CD4-positive, alpha-beta T cell (primary cell): ENCODE results near the gene RPN1. TPM values are rescaled to one million over a fixed set of nuclear protein-coding genes. Genes with fewer than 3 reads are reported as not detected.

Experiments used
- ATAC-seq: fragments of 200-7000 bp; cut with Tn5 transposase; one replicate; pipeline ENCODE4 v1.10.0; 2022; ENCODE audit warnings: mild to moderate bottlenecking; ENCODE audit not compliant: poor library complexity
- CTCF ChIA-PET: fragments of 350-600 bp; sonication (Branson Sonifier 250); formaldehyde crosslinking; loops from one replicate; lab custom pipeline; 2021; ENCODE audit warnings: antibody characterized with exemption, inconsistent platforms; lab: Charles Lee
- POLR2A ChIA-PET: fragments of 350-600 bp; sonication (Branson Sonifier 250); formaldehyde crosslinking; loops from one replicate; lab custom pipeline; 2021; ENCODE audit warnings: antibody characterized with exemption, inconsistent platforms; lab: Charles Lee
- DNase-seq, 14 experiments: peaks; one replicate each; pipeline ENCODE4 v3.0.0-alpha.2; 2013 to 2020; ENCODE audit warnings: mixed read lengths in 2 of 14
- H3K27ac ChIP-seq, 2 donors: one replicate each; pipeline versions ENCODE4 v1.5.1 to v1.7.0; 2013; ENCODE audit warnings: low read length in 2 of 2, low read depth in 1 of 2, mild to moderate bottlenecking in 1 of 2
- H3K27me3 ChIP-seq, 2 experiments: 1 replicate in 1 of 2; 2 replicates in 1 of 2; pipeline versions ENCODE4 v1.6.1 to v1.7.0; 2013; ENCODE audit warnings: low read length in 2 of 2, control low read depth in 1 of 2, mild to moderate bottlenecking in 1 of 2, moderate library complexity in 1 of 2; ENCODE audit not compliant: insufficient read depth in 2 of 2, control insufficient read depth in 1 of 2
- H3K36me3 ChIP-seq: one replicate; pipeline ENCODE4 v1.6.1; 2013; ENCODE audit warnings: low read length, control low read depth; ENCODE audit not compliant: insufficient read depth
- H3K4me1 ChIP-seq: one replicate; pipeline ENCODE4 v1.6.1; 2013; ENCODE audit warnings: low read length, control low read depth; ENCODE audit not compliant: insufficient read depth
- H3K4me3 ChIP-seq: one replicate; pipeline ENCODE4 v1.5.1; 2013; ENCODE audit warnings: mild to moderate bottlenecking, low read length, moderate library complexity
- H3K9me3 ChIP-seq, 2 experiments: 1 replicate in 1 of 2; 2 replicates in 1 of 2; pipeline versions ENCODE4 v1.6.1 to v1.7.0; 2013; ENCODE audit warnings: low read length in 2 of 2, mild to moderate bottlenecking in 2 of 2, control low read depth in 1 of 2, moderate library complexity in 1 of 2; ENCODE audit not compliant: control insufficient read depth in 1 of 2, insufficient read depth in 1 of 2
- H3K27ac Mint-ChIP-seq: one replicate; pipeline ENCODE4 v1.8.0; 2020; ENCODE audit warnings: mixed read lengths
- H3K27me3 Mint-ChIP-seq: one replicate; pipeline ENCODE4 v1.8.0; 2021; ENCODE audit warnings: mixed read lengths
- H3K36me3 Mint-ChIP-seq: one replicate; pipeline ENCODE4 v1.8.0; 2021; ENCODE audit warnings: low read depth, mixed read lengths
- H3K4me1 Mint-ChIP-seq: one replicate; pipeline ENCODE4 v1.8.0; 2021; ENCODE audit warnings: low read depth, mixed read lengths
- H3K4me3 Mint-ChIP-seq: one replicate; pipeline ENCODE4 v1.8.0; 2020; ENCODE audit warnings: mild to moderate bottlenecking, mixed read lengths
- H3K9me3 Mint-ChIP-seq: one replicate; pipeline ENCODE4 v1.8.0; 2020; ENCODE audit warnings: mixed read lengths
- CTCF ChIP-seq: fragments of 200-600 bp; IDR thresholded peaks from one replicate; pipeline ENCODE4 v1.8.0; 2022; ENCODE audit warnings: antibody characterized with exemption, mild to moderate bottlenecking
- intact Hi-C, 2 experiments: fragments of 100-400 bp; cut with DNase I in 1 of 2; cut with micrococcal nuclease in 1 of 2; formaldehyde crosslinking; loops; one replicate each; pipeline versions ENCODE4 v1.15.1 to v1.9.0; 2023 to 2025; cut with DNase I, micrococcal nuclease
- total RNA-seq, 174 experiments: library from RNA in 2 of 174; stranded (reverse) in 2 of 174; gene quantifications; one replicate each; pipeline ENCODE4 v1.2.3 and lab custom pipeline; 2021 to 2026

RPN1 gene
- total RNA-seq, 2 experiments from 2014 or later, result 67.7 to 72.6 TPM

- Mint-ChIP-seq H3K4me1 (peaks cover 8% of the 10 kb centered on the region), H3K36me3 (no peaks in the 10 kb centered on the region), H3K9me3 (no peaks in the 10 kb centered on the region), H3K4me3 (no peak overlapping the region), H3K27ac (no peak overlapping the region), H3K27me3 (peaks cover 36% of the 10 kb centered on the region)
- ATAC-seq (no peak), DNase-seq (no peak)
- ChIA-PET POLR2A (interaction anchor here (0.6 kb wide), 1 partner anchor 178 kb away, joined by 3 read pairs; no protein-coding TSS in a partner anchor), CTCF (no interaction called here)
- intact Hi-C loops, result no loop called here
- H3K9me3 ChIP-seq, result peaks cover 0 to 10% of the 10 kb centered on the region in 2 experiments
- peaks cover 14% of the 10 kb centered on the region for H3K4me1 ChIP-seq
- H3K27ac ChIP-seq, result no peak overlapping the region
- TF ChIP-seq CTCF, result no peak
- no peaks in the 10 kb centered on the region for H3K36me3 ChIP-seq
- peaks cover 6 to 16% of the 10 kb centered on the region in 2 experiments for H3K27me3 ChIP-seq
- no peak overlapping the region for H3K4me3 ChIP-seq
Measured at GRCh38 chr3:128577711-128578110, 72.9 kb downstream of the RPN1 start.

GRCh38 chr3:128576290-128576689 lies 74.3 kb downstream of the RPN1 start:
- H3K4me3 Mint-ChIP-seq, result no peak overlapping the region
- H3K4me1 Mint-ChIP-seq, result peaks cover 13% of the 10 kb centered on the region
- DNase-seq (no peak), ATAC-seq (no peak)
- no peaks in the 10 kb centered on the region for H3K9me3 Mint-ChIP-seq
- no peak overlapping the region for H3K27ac ChIP-seq
- no peak overlapping the region for H3K27ac Mint-ChIP-seq
- intact Hi-C loops, result no loop called here
- CTCF ChIA-PET, result no interaction called here
- TF ChIP-seq CTCF, result no peak
- POLR2A ChIA-PET, result no interaction called here
- peaks cover 17% of the 10 kb centered on the region for H3K4me1 ChIP-seq
- no peaks in the 10 kb centered on the region for H3K36me3 ChIP-seq
- H3K9me3 ChIP-seq, result peaks cover 0 to 10% of the 10 kb centered on the region in 2 experiments
- H3K36me3 Mint-ChIP-seq, result no peaks in the 10 kb centered on the region
- H3K27me3 ChIP-seq, result peaks cover 6 to 16% of the 10 kb centered on the region in 2 experiments
- H3K4me3 ChIP-seq, result no peak overlapping the region
- H3K27me3 Mint-ChIP-seq, result peaks cover 36% of the 10 kb centered on the region

DNA sequence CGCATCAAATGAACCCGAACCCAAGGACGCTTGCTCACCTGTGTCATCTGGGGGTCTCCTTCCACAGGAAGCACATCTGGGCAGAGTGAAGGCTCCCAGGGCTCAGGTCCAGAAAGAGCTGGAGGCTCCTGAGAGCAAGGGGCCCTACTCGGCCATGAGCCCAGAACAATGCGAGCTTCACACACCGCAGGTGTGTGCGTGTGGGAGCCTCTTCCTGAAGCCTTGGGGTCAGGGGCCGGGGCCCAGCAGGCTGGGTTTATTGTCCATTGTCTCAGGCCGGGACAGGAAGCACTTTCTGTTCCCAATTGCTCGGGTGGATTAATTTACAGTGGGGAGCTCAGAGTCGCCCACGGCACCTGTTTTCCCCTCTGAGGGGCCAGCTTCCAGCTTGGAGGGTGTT lies 74.8 kb downstream of the RPN1 start:
- Histone ChIP-seq H3K27ac (no peak overlapping the region), H3K4me1 (peaks cover 17% of the 10 kb centered on the region), H3K9me3 (peaks cover 0 to 10% of the 10 kb centered on the region in 2 experiments), H3K36me3 (no peaks in the 10 kb centered on the region), H3K4me3 (no peak overlapping the region), H3K27me3 (peaks cover 3 to 16% of the 10 kb centered on the region in 2 experiments)
- DNase-seq (no peak), ATAC-seq (no peak)
- Mint-ChIP-seq H3K27ac (no peak overlapping the region), H3K27me3 (peaks cover 36% of the 10 kb centered on the region), H3K4me3 (no peak overlapping the region), H3K9me3 (no peaks in the 10 kb centered on the region), H3K4me1 (peaks cover 13% of the 10 kb centered on the region), H3K36me3 (no peaks in the 10 kb centered on the region)
- POLR2A ChIA-PET, result no interaction called here
- no peak for TF ChIP-seq CTCF
- intact Hi-C loops, result no loop called here
- CTCF ChIA-PET, result no interaction called here
